Nephron progenitor cell (in vitro differentiated cells): ENCODE measurements around the gene SIAH1.

ENCODE experiments used
- DNase-seq: peaks from one replicate; pipeline ENCODE4 v3.0.0; 2021
- H3K27ac Mint-ChIP-seq: 2 replicates; pipeline ENCODE4 v1.8.0; 2021; ENCODE audit warnings: mild to moderate bottlenecking, moderate library complexity, mixed read lengths
- H3K27me3 Mint-ChIP-seq: 2 replicates; pipeline ENCODE4 v1.8.0; 2021; ENCODE audit warnings: mild to moderate bottlenecking, low read depth, mixed read lengths; ENCODE audit not compliant: poor library complexity
- H3K36me3 Mint-ChIP-seq: 2 replicates; pipeline ENCODE4 v1.8.0; 2021; ENCODE audit warnings: low read depth, mixed read lengths
- H3K4me1 Mint-ChIP-seq: 2 replicates; pipeline ENCODE4 v1.8.0; 2021; ENCODE audit warnings: mixed read lengths
- H3K4me3 Mint-ChIP-seq: 2 replicates; pipeline ENCODE4 v1.8.0; 2021; ENCODE audit warnings: mild to moderate bottlenecking, moderate library complexity, mixed read lengths
- H3K9me3 Mint-ChIP-seq: 2 replicates; pipeline ENCODE4 v1.8.0; 2021; ENCODE audit warnings: mild to moderate bottlenecking, moderate library complexity, mixed read lengths
- CTCF ChIP-seq: fragments of 200-600 bp; sonication (generic); IDR thresholded peaks from 2 replicates; pipeline ENCODE4 v1.5.0; 2021; ENCODE audit warnings: antibody characterized with exemption

SIAH1 gene

DNA sequence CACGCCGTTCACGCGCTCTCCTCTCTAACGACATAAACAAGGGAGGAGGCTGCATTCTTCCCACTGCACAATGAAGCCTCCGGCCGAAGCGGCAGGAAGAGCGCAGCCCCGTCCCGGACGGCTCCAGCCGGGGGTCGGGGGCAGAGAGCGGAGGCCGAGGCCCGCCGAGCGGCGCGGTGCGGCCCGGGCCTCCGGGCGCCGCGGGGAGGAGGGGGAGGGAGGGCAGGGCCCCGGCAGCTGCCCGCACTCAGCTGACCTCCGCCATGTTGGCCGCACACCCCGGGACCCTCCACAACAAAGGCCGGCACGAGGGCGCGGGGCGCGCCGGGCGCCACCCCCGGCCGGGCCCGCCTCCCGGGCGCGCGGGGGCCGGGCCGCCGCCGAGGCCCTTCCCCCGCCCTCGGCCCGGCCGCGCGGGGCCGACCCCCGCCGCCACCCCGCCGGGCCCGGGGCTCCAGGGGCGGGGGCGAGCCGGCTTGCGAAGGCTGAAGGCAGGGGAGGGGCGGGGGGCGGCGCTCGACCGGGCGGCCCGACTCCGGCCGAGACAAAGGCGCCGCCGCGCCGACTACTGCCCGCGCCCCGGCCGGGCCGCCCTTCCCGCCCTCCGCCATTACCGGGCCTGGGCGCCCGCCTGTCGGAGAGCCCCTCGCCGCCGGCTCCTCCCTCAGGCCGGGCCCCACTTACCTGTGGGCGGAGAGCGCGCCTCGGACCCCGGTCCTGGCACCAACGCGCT lies 527 bp downstream of the SIAH1 start:
- peaks cover 16% of the 10 kb centered on the region for H3K9me3 Mint-ChIP-seq
- H3K4me1 Mint-ChIP-seq = peaks cover 47% of the 10 kb centered on the region
- DNase-seq = peak; percentile 75
- H3K36me3 Mint-ChIP-seq = peaks cover 21% of the 10 kb centered on the region
- H3K27me3 Mint-ChIP-seq = no peaks in the 10 kb centered on the region
- TF ChIP-seq CTCF = no peak
- H3K27ac Mint-ChIP-seq = peak overlapping the region; percentile 99
- H3K4me3 Mint-ChIP-seq = peak overlapping the region; percentile 93

DNA sequence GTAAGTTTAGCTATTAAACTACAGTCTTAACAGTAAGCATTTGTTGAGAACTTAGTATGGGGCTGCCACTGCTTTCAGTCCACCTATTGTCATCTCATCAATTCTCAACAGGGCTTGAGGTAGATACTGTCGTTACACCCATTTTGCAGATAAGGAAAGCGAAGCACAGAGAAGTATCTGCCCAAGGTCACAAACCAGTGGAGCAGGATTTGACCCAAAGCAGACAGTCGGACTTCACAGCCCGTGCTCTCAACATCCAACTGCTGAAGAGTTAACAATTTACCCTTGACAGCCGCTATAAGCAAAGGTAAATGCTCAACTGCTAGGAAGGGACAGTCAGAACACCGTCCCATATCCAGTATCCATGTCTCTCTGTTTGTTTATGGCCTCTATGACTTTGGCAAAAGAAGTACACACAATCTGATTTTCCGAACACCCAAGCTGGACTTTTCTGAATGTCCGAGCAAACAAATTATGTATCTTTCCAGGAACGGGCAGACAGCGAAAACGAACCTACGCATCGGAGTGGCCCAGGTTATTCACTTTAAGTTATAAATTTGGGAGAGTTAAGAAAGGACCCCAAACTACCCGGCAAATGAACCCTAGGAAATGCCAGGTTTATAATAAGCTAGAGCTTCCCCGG lies 1.2 kb downstream of the SIAH1 start:
- H3K27ac Mint-ChIP-seq = peak overlapping the region; percentile 99
- H3K9me3 Mint-ChIP-seq = peaks cover 18% of the 10 kb centered on the region
- no peaks in the 10 kb centered on the region for H3K27me3 Mint-ChIP-seq
- peak; percentile 13 for DNase-seq
- H3K4me3 Mint-ChIP-seq = peak overlapping the region; percentile 93
- no peak for TF ChIP-seq CTCF
- H3K4me1 Mint-ChIP-seq = peaks cover 54% of the 10 kb centered on the region
- peaks cover 26% of the 10 kb centered on the region for H3K36me3 Mint-ChIP-seq

GRCh38 chr16:48383009-48383876 lies 2.0 kb downstream of the SIAH1 start:
- Mint-ChIP-seq H3K9me3 (peaks cover 18% of the 10 kb centered on the region), H3K4me1 (peaks cover 61% of the 10 kb centered on the region), H3K27ac (peak overlapping the region; percentile 99), H3K27me3 (no peaks in the 10 kb centered on the region), H3K36me3 (peaks cover 33% of the 10 kb centered on the region), H3K4me3 (peak overlapping the region; percentile 93)
- DNase-seq = no peak
- no peak for TF ChIP-seq CTCF

- H3K27ac Mint-ChIP-seq = no peak overlapping the region
- no peak for TF ChIP-seq CTCF
- H3K9me3 Mint-ChIP-seq = peaks cover 18% of the 10 kb centered on the region
- peaks cover 33% of the 10 kb centered on the region for H3K36me3 Mint-ChIP-seq
- H3K4me3 Mint-ChIP-seq = peak overlapping the region; percentile 76
- H3K4me1 Mint-ChIP-seq = peaks cover 57% of the 10 kb centered on the region
- H3K27me3 Mint-ChIP-seq = no peaks in the 10 kb centered on the region
- DNase-seq = no peak
Observed at GRCh38 chr16:48382131-48382530, 3.1 kb downstream of the SIAH1 start.

- H3K4me3 Mint-ChIP-seq = peak overlapping the region; percentile 4
Observed at GRCh38 chr16:48381201-48381600, 4.0 kb downstream of the SIAH1 start.

More at GRCh38 chr16:48381201-48381600, 4.0 kb downstream of the SIAH1 start:
- H3K36me3 Mint-ChIP-seq = peaks cover 33% of the 10 kb centered on the region
- no peak for TF ChIP-seq CTCF
- peaks cover 18% of the 10 kb centered on the region for H3K9me3 Mint-ChIP-seq
- H3K27ac Mint-ChIP-seq = no peak overlapping the region
- DNase-seq = no peak
- no peaks in the 10 kb centered on the region for H3K27me3 Mint-ChIP-seq
- H3K4me1 Mint-ChIP-seq = peaks cover 57% of the 10 kb centered on the region
